ENCODE results near the gene ALDH3B2. TPM values are rescaled to one million over a fixed set of nuclear protein-coding genes. Genes with fewer than 3 reads are reported as not detected.
"Not testable (repeated sequence)": the region's sequence is repeated elsewhere in the genome, so short reads cannot be mapped to it uniquely, and the experiment has no call there.

The ALDH3B2 gene
- polyA plus RNA-seq, 3 donors: 1.6 to 3.0 (median 2.1) TPM

DNA sequence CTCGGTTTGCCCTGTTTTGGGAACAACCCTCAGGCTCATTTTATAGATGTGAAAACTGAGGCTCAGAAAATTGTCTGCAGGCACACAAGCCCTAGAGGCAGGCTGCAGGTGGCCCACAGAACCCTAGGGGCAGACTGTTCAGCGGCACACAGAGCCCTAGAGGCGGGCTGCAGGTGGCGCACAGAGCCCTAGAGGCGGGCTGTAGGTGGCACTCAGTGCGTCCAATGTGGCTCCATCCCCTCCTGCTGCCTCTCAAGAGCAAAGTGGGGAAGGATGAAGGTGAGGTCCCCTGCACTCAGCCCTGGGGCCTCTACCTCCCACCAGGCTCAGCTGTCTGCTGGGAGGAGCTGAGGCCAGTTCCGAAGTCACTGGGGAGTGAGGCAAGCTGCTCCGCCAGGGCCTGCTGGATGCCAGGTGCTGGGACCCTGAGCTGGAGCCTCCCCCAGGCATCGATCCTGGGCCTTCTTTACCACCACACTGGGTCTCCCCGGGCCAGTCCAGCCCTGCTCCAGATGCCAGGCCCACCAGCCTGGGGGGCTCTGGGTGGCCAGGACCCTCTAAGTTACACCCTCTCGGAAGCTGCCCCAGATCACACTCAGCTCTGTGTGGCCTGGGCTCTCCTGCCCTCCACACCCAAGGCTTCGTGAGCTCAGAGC is 26.2 kb downstream of the ALDH3B2 start:
- DNase-seq (ENCODE audit: extremely low read depth in 1 of 11, low read depth in 9 of 11, low spot score in 4 of 11): peak in 1 of 11 donors; percentile 23

DNA sequence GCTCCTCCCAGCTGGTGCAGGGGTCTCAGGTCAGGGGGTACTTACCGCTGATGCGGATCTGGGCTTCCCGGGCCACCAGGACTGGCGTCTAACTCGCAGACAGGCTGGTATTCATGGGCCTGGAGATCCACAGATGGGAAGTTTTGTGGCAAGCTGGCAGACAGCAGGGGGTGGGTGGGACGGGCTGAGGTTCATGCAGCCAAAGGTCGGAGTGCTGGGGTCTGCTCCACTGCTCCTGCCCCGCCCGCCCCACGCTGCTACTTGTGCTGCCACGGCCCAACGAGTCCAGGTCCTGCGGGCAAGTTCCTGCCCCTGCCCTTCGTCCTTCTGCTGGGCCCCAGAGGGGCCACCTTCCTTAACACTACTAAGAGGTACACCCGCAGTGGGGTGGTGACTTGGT is 27.0 kb downstream of the ALDH3B2 start:
- DNase-seq (ENCODE audit: extremely low read depth in 1 of 11, low read depth in 9 of 11, low spot score in 4 of 11): no peak

DNA sequence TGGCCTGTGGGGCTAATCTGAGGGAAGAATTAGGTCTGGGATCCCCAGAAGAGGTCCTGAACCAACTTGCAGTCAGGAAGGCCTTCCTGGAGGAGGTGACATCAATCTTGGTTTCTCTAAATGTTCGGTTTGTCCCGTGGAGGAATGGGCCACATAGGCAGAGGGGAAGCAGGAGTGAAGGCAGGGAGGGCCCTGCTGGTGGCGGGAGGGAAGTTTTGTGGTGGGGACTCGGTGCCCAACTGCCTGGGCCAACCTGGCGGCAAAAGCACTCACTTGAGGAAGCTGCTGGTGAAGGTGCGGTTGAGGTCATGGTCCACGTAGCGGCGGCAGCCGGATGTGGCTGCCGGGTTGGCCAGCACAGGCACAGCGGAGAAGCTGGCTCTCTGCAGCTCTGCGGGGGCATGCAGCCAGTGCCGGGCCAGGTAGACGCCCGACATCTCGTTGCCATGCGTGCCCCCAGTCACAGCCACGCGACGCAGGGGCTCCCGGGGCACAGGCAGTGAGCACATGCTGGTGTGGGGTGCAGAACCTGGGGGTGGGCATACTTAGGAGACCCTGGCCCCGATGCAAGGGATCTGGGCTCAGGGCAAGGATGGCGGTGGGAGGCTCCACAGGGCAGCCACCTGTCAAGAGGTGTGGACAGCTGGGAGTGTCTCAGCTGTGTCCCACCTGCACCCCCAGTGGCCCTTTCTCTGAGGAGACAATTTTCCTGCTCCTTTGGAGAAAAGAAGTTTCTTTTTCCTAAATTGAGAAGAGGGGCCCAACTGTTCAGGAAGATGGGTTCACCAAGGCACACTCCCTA is 27.7 kb downstream of the ALDH3B2 start:
- DNase-seq (ENCODE audit: extremely low read depth in 1 of 11, low read depth in 9 of 11, low spot score in 4 of 11): no peak

DNA sequence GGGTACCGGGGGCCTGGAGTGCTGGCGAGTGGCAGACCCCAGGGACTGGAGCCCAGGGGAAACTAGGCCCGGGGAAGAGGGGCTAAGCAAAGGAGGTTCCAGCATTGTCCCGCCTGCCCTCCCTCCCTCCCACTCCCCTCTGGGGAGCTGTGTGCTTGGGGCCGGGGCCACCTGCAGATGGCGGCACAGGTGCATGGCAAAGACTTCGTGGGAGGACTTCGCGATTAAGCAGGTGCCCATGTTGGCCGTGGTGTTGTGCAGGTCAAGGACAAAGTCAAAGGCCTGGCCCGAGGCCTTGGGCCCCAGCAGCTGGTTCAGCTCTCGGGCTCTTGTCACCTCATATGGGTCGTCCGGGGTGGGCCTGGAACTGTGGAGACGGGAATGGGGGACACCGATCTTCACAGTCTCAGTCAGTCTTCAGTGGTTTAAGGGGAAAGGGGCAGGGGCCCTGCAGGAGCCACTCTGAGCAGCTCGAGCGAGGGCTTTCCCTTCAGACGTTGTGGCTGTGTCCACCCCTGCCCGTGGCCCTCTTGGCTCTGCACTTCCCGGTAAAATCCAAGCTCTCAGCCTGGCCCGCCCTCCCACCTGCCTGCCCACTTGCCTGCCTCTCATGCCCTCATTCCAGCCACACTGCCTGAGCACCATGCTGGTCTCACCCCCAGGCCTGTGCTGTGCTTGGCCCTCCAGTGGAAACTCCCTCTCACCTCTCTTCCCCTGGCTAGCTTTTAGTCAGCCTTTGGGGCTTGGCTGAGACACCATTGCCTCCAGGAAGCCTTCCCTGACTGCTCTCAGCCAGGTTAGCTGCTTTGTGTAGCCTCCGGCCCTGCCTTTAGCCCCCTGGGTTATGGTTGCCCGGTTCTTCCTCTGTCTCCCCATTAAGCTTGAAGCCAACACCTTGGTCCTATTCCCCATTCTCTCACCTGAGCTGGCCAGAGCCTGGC is 28.6 kb downstream of the ALDH3B2 start:
- DNase-seq (ENCODE audit: extremely low read depth in 1 of 11, low read depth in 9 of 11, low spot score in 4 of 11): no peak

DNA sequence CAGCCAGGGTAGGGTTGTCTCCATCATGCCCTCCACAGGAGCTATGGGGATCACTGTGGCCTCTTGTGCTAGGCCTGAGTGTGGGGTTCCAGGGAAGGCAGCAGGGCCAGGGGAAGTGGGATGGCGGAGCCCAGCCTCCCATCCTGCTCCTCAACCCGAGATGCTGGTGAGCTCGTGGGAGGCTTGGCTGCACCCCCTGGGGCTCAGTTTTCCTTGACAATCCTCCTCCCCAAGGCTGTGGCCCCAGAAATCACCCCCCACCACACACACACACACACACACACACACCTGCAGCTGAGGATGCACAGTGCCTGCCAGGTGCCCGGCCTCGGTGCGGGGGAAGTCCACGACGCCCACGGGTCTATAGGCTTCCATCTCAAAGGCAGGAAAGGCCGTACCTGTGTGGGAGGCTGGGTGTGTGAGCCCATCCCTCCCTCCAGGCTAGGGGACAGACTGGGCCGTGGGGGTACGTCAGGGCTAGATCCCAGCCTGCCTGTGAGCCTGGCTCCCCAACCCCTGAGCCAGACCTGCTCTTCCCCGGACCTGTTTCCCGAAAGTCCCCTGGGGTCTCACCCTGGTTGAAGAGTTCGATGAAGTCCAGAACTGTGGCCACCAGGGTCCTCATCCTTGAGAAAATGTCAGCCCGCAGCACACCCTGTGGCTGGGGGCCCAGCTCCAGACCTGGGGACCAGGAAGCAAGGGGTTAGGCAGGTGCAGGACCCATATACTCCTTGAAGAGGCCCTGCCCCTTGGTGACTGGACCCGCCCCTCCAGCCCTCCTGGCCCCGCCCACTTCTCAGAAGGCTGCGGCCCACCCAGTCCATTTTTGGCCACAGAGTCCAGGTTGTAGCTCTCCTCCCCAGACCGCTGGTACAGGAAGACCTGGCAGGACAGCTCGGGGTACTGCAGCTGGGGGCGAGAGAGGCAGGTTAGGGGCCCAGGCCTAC is 29.7 kb downstream of the ALDH3B2 start:
- DNase-seq (ENCODE audit: extremely low read depth in 1 of 11, low read depth in 9 of 11, low spot score in 4 of 11): no peak

DNA sequence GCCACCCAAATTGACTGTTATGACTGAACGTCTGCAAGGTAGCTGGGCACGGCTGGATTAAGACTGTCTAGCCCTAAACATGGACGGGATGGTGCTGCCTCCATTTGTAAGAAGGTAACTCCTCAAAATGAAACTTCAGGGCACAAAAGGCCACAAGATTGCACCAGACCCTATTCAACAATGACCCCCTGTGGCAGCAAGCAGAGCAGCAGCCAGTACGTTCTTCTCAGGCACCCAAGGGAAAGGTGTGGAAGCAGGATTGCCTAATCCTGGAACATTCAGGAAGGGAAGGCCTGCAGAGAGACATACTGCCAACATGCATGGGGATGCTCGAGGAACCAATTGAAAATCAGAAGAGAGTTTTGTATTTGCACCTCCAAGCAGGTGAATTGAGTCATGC is 30.4 kb downstream of the ALDH3B2 start:
- no peak for DNase-seq (ENCODE audit: extremely low read depth in 1 of 11, low read depth in 9 of 11, low spot score in 4 of 11)

DNA sequence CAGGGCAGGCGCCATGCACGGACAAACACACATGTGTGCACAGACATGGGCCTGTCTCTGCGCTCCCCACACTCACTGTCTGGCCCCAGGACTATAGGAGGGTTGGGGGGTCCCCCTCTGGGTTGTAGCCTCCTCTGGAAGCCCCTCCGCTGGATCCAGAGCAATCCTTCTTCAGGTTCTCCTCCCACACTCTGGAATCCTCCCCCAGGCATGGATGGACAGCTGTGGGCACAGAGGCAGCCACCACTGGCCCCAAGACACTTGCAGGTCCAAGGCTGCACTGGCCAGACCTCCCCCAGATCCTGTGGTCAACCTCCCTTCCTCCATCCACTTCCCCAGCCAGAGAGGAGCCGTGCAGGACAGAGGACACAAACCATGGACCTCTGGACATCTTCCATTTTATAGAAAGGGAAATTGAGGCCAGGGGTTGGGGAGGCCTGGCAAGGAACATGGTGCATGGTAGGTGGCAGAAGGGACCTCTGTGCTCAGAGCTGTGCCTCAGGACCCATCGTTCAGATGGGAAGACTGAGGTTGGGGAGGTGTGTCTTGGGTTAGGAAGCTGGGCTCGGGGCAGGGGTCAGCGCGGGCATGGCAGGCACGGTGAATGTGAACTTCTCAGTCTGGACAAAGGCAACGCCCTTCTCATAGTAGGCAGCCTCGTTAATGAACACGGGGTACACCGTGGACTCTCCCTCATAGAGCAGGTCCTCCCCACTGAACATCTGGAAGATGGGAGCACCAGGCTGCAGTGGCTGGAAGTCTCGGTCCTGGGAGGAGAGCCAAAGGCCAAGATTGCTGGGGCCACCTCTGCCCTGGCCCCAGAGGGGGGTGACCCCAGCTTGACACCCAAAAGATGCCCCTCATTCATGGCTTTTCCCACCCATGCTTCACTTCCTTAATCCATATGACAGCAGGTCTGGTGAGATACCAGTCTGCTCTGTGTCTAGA is 32.0 kb downstream of the ALDH3B2 start:
- DNase-seq (ENCODE audit: extremely low read depth in 1 of 11, low read depth in 9 of 11, low spot score in 4 of 11): no peak

DNA sequence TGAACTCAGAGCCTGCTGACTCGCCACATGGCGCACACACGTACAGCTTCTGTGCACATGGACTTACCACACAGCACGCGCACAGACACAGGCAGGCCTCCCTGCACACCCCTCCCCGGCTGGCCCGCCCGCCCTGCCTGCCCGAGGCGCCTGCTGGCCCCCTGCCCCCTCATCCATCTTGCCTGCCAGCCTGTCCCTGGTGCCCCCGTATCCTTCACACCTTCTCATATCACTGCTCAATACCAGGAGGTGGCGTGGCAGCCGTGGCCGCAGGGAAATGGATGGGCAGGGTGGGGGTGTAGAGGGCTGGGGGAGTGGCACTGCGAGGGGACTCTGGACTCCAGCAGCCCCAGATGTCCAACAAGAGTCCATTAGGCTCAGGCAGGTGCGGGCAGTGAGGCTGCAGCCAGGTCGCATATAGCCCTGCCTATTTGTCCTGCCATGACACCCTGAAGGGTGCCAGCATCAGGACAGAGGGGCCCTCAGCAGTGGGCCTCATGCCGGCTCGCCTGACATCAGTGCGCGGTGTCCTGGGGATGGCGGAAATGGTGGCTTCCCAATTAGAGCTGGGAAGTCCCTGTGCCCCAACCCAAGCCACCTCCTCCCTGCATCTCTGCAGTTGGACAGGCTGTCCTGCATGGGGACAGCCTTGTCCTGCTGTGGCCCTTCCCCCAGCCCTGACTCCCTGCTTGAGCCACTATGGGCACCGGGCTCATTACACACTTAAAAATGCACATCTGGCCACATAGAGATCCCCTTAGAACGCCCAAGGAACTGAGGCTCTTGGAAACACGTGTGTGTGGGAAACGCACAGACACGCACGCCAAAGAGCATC is 32.9 kb downstream of the ALDH3B2 start:
- no peak for DNase-seq (ENCODE audit: extremely low read depth in 1 of 11, low read depth in 9 of 11, low spot score in 4 of 11)

DNA sequence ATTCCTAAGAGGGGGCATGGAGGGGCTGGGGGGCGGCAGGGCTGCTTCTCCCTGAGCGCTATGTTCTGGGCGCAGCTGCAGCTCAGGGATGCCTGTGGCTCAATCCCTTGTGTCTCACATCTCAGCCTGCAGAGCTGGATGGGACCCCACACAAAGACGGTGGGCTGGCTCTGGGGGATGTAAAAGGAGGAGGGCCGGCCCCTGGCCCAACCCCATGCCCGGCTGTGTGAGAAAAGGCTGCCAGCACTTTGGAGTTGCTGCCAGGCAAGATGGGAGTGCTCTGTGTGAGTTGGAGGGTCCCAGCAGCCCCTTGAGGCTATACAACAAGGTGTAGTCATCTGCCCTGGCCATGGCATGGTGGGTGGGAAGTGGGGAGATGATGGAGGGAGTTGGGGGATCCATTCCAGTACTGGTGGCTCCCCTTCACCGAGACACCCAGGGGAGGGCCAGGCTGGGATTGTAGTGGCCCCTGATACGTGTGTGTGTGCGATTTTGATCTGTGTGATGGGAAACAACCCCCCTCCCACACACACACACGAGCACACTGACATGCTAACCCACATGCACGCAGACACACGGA is 33.6 kb downstream of the ALDH3B2 start:
- DNase-seq (ENCODE audit: extremely low read depth in 1 of 11, low read depth in 9 of 11, low spot score in 4 of 11): no peak

DNA sequence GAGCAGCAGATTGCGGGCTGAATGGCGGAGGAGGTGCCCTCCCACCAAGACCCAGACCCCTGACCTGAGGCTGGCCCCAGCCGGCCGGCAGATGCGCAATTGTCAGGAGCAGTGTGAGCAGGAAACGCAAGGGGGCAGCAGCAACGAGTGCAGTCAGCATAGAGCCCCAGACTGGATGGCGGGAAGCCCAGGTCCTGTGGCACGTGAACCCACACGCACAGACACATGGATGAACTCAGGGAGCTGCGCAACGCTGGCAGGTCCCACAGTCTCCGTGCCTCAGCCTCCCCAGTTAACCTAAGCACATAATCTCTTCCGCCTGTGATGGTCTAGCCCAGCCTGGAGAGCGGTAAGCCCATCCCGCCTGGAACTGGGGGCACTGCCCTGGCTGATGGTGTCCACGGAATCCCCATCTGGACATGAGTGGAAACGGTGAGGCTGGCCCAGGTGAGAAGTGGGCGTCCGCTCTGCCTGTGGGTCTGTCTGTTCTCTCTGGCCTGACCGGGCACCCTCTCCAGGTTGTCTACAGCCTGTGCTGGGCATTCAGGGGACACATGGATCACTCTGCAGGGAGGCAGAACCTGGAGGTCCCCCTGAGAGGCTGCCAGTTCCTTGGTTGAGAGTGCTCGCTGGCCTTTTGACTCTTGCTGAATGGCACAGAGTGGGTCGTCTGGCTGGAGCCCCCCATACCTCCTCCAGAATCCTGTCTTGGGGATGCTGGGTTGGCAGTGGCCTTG is 34.2 kb downstream of the ALDH3B2 start:
- DNase-seq (ENCODE audit: extremely low read depth in 1 of 11, low read depth in 9 of 11, low spot score in 4 of 11): peak in 1 of 11 donors; percentile 39

DNA sequence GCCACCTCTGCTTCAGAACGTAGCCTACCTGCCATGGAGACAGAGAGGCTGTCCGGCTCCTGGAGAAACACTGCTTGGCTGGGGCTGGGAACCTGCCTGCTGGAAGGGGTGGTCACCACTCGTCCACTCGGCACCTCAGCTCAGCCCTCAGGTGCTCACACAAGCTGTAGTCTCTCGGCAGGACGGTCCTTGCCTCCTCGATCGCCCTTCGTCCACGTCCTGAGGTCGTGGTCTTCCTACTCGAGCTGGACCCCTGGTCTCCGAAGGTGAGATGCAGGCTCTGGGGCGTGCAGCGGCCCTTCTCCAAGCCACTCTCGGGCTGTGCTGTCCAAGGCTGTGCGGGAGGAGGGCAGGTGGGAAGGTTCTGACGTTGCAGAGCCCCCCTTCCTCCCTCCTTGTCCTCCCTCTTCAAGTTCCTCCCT is 35.0 kb downstream of the ALDH3B2 start, which contains the start of gene TBX10:
TBX10 (minus strand) TSS at position 326 of the 422 bp plus-strand sequence; CDS start at position 35, 291 bp downstream.
- no peak for DNase-seq (ENCODE audit: extremely low read depth in 1 of 11, low read depth in 9 of 11, low spot score in 4 of 11)

DNA sequence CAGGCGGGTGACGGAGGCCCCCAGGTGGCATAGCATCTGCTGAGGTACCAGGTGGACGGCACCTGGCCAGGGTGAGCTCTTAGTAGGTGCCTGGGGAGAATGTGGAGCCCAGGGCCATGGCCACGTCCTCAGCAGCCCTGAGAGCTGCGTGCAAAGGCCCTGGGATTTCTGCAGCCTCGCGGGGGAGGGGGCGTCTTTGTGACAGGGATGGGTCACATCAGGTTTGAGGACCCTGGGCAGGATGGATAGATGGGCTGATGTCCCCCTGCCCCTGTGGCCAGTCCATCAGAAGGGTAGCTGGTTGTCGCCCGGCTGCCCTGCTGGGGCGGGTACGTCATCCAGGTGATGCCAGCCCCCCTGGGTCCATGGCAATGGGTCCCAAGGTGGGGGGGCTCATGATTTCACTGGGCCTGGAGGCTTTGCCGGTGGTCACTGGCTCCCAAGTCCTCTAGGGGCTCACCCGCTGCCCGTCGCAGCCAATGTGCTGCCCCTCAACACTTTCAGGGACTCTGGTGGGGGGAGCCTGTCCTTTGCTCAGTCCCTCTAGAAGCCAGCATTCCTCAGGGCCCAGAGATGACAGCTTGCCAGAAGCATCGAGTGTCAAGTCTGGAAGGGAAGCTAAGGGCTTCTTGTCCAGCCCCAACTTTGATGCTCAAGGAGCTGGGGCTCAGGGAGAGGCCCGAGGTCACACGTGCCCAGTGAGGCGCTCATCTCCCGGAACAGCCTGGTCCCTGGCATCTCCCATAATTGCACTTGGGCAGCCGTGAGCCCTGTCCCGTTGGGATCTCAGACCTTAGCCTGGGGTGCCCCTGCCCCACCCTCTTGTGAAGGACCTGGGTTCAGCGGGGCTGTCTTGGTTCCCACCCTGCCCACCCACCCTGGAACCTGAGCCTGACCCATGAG is 35.6 kb downstream of the ALDH3B2 start:
- DNase-seq (ENCODE audit: extremely low read depth in 1 of 11, low read depth in 9 of 11, low spot score in 4 of 11): no peak

DNA sequence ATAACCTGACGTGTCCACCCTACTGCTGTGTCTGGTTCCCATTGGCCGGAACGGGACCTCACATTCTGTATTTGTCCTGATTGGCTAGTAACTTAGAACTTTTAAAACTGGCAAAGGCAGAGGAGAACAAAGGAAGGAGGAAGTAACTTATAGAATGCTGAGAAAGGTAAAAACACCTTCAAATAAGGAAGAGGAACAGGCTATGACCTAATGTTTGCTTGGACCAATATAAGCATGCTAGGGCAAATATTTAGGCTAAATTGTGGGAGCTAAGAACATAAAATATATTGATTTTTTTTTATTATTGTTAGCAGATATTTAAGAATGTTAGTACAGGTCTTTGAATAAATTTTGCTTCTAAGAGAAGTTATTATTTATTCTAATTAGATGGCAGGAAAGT is 37.0 kb downstream of the ALDH3B2 start:
- not testable (repeated sequence) for DNase-seq (ENCODE audit: extremely low read depth in 1 of 11, low read depth in 9 of 11, low spot score in 4 of 11)

DNA sequence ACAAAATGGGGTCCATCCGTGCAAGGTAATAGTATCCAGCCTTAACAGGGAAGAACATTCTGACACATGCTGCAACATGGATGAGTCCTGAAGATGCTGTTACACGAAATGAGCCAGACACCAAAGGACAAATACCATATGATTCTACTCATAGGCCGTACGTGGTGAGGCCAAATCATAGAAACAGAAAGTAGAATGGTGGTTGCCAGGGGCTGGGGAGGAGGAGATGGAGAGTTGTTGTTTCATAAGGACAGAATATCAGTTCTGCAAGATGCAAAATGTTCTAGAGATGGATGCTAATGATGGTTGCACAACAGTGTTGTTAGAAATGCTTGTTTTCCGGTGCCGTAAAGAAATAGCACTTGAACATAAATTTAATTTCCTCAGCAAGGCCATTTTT is 37.5 kb downstream of the ALDH3B2 start:
- DNase-seq (ENCODE audit: extremely low read depth in 1 of 11, low read depth in 9 of 11, low spot score in 4 of 11): no peak

DNA sequence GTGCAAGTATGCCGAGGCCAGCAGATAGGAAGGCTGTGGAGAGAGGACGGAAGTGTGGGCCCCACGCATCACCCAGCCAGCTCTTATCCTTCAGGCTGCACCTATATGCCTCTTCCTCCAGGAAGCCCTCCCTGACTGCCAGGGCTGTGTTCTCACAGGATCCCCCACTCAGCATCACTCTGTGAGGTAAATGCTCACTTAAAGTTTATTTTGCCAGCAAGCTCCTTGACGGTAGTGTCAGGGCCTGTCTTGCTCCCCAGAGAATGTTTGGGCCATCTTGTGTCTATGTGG is 39.2 kb downstream of the ALDH3B2 start:
- no peak for DNase-seq (ENCODE audit: extremely low read depth in 1 of 11, low read depth in 9 of 11, low spot score in 4 of 11)

Measured in renal cortex interstitium (tissue), 11 donors.